HepG2 (cell line): ENCODE measurements around the gene SFXN5. TPM values are rescaled to one million over a fixed set of nuclear protein-coding genes. Genes with fewer than 3 reads are reported as not detected.

Experiments used
- BRCA1 ChIP-seq: sonication (generic); formaldehyde crosslinking; IDR thresholded peaks from 2 replicates; pipeline ENCODE4 v1.4.0; 2020; ENCODE audit warnings: missing genetic modification reagents
- EHMT2 ChIP-seq: fragments of 200-600 bp; sonication (generic); IDR thresholded peaks from 2 replicates; pipeline ENCODE4 v1.7.0; 2017; ENCODE audit warnings: antibody characterized with exemption, low read depth, low read length, borderline replicate concordance
- EZH2 ChIP-seq: conservative IDR thresholded peaks from 2 replicates; pipeline ENCODE4 v1.6.1; 2012; ENCODE audit warnings: mild to moderate bottlenecking, low read depth, low read length, moderate library complexity
- FOXA3 ChIP-seq: IDR thresholded peaks from 2 replicates; pipeline ENCODE4 v1.6.1; 2016; ENCODE audit warnings: missing genetic modification reagents, missing compliant biosample characterization
- FOXC1 ChIP-seq: sonication (generic); formaldehyde crosslinking; IDR thresholded peaks from 2 replicates; pipeline ENCODE4 v1.8.0; 2022; ENCODE audit warnings: mild to moderate bottlenecking, missing genetic modification reagents, borderline replicate concordance
- HIVEP1 ChIP-seq: sonication (generic); formaldehyde crosslinking; IDR thresholded peaks from 2 replicates; pipeline ENCODE4 v1.4.0; 2020; ENCODE audit warnings: mild to moderate bottlenecking, missing genetic modification reagents
- JUND ChIP-seq: sonication (generic); formaldehyde crosslinking; IDR thresholded peaks from 2 replicates; pipeline ENCODE4 v1.8.0; 2022; ENCODE audit warnings: mild to moderate bottlenecking, missing genetic modification reagents
- KAT2B ChIP-seq: fragments of 150-350 bp; IDR thresholded peaks from 2 replicates; pipeline ENCODE4 v1.6.1; 2014; ENCODE audit warnings: low read depth, low read length, borderline replicate concordance
- MBNL3 ChIP-seq: fragments of 250-450 bp; sonication (Bioruptor Pico); conservative IDR thresholded peaks from 2 replicates; pipeline ENCODE4 v1.8.0; 2022; ENCODE audit warnings: mild to moderate bottlenecking, inconsistent platforms
- PHB2 ChIP-seq: fragments of 450-650 bp; IDR thresholded peaks from 2 replicates; pipeline ENCODE4 v1.6.1; 2018; ENCODE audit not compliant: partially characterized antibody
- POLR2A ChIP-seq, 2 experiments: IDR thresholded peaks; 2 replicates each; pipeline ENCODE4 v1.6.1; 2011; ENCODE audit warnings: low read depth in 2 of 2, low read length in 2 of 2, mild to moderate bottlenecking in 1 of 2, moderate library complexity in 1 of 2; ENCODE audit not compliant: insufficient read depth in 1 of 2
- SMARCC2 ChIP-seq: fragments of 450-650 bp; IDR thresholded peaks from 2 replicates; pipeline ENCODE4 v1.6.1; 2017; ENCODE audit warnings: antibody characterized with exemption, mild to moderate bottlenecking
- TCF12 ChIP-seq, 2 experiments: fragments of 450-650 bp in 1 of 2; sonication (generic) in 1 of 2; formaldehyde crosslinking in 1 of 2; IDR thresholded peaks; 2 replicates each; pipeline versions ENCODE4 v1.6.1 to v1.8.0; 2017 to 2022; ENCODE audit warnings: antibody characterized with exemption in 1 of 2, mild to moderate bottlenecking in 1 of 2, missing genetic modification reagents in 1 of 2, moderate library complexity in 1 of 2
- ZNF138 ChIP-seq: sonication (generic); formaldehyde crosslinking; IDR thresholded peaks from 2 replicates; pipeline ENCODE4 v1.5.0; 2020; ENCODE audit warnings: mild to moderate bottlenecking, low read depth, missing genetic modification reagents
- ZNF343 ChIP-seq: sonication (generic); formaldehyde crosslinking; IDR thresholded peaks from 2 replicates; pipeline ENCODE4 v1.4.0; 2020; ENCODE audit warnings: mild to moderate bottlenecking, missing genetic modification reagents
- ZNF484 ChIP-seq: sonication (generic); formaldehyde crosslinking; IDR thresholded peaks from 2 replicates; pipeline ENCODE4 v1.5.1; 2020; ENCODE audit warnings: mild to moderate bottlenecking, low read depth, missing genetic modification reagents, borderline replicate concordance
- ZNF839 ChIP-seq: sonication (generic); formaldehyde crosslinking; IDR thresholded peaks from 2 replicates; pipeline ENCODE4 v1.4.0; 2020; ENCODE audit warnings: missing genetic modification reagents, mild to moderate bottlenecking, borderline replicate concordance
- ZNF878 ChIP-seq: sonication (generic); formaldehyde crosslinking; IDR thresholded peaks from 2 replicates; pipeline ENCODE4 v1.8.1; 2023; ENCODE audit warnings: mild to moderate bottlenecking, missing genetic modification reagents, moderate library complexity
- ZSCAN12 ChIP-seq: sonication (generic); formaldehyde crosslinking; IDR thresholded peaks from 2 replicates; pipeline ENCODE4 v1.9.0; 2021; ENCODE audit warnings: mild to moderate bottlenecking, missing genetic modification reagents
- polyA plus RNA-seq, 8 experiments: library from polyadenylated mRNA; depleted of rRNA in 3 of 8; stranded (reverse) in 7 of 8; unstranded in 1 of 8; fragments of >200 nt; fragmentation: Illumina TruSeq in 4 of 8; extraction: Trizol in 4 of 8; gene quantifications; 2 replicates each; pipeline versions ENCODE4 v1.2.1 to v1.2.3, GENCODE V29; 2011 to 2016; ENCODE audit warnings: low read depth in 4 of 8, missing spikeins in 1 of 8, mixed read lengths in 1 of 8; ENCODE audit not compliant: insufficient read depth in 1 of 8
- total RNA-seq, 5 experiments: library from RNA; depleted of rRNA; stranded (reverse); fragments of >200 nt; fragmentation: Illumina TruSeq; extraction: Trizol; gene quantifications; 2 replicates each; pipeline ENCODE4 v1.2.3, GENCODE V29; 2016; ENCODE audit warnings: low read depth in 1 of 5
- TF ChIP-seq, protein P1 (sequence below): sonication (generic); formaldehyde crosslinking; IDR thresholded peaks from 2 replicates; pipeline ENCODE4 v1.4.0; 2020; ENCODE audit warnings: low read depth, missing genetic modification reagents
- TF ChIP-seq, protein P2 (sequence below): sonication (generic); formaldehyde crosslinking; IDR thresholded peaks from 2 replicates; pipeline ENCODE4 v1.4.0; 2020; ENCODE audit warnings: missing genetic modification reagents, borderline replicate concordance

Gene SFXN5
- total and polyA plus RNA-seq, 2 of the 13 experiments (the other 11 are each of a cell fraction or from before 2014, with no cell fraction given) = 34.9 to 37.4 TPM

DNA sequence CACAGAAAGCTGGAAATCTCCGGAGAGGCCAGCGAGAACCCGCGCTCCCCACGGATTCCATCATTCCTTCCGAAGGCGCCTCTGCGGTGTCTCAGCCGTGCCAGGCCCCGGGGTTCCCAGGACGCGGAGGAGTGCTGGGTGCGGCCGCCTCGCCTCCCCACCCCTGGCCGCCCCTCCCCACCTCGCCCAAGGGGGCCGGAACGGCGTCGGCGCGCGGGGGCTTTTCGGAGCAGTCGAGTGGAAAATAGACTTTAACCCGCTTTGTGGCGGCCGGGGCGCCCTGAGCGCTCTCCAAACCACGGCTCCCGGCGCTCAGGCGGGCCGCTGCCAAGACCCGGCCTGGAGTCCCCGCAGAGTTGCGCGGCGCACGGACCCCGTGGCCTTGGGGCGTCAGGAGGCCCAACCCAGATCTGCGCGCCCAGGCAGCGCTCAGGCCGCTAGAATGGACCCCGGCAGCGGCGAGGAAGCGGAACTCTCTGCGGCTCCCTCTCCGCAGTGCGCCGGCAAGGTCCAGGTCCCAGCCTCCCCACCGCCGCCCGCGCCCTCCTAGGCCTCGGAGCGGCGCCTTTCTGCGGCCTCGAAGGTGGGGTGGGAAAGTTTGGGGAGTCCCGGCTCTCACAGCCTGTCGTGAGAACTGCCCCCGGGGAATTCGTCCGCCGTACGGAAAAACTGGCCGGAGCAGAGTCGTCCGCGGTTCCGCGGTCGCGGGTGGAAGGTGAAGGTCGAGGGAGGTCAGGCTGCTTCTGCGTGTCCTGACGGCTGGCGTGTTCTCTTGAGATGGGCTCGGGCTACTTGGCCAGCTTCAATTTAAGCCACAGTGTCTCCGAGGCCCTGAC is 155.4 kb downstream of the SFXN5 start (continued):
- TF ChIP-seq, protein P1, sequence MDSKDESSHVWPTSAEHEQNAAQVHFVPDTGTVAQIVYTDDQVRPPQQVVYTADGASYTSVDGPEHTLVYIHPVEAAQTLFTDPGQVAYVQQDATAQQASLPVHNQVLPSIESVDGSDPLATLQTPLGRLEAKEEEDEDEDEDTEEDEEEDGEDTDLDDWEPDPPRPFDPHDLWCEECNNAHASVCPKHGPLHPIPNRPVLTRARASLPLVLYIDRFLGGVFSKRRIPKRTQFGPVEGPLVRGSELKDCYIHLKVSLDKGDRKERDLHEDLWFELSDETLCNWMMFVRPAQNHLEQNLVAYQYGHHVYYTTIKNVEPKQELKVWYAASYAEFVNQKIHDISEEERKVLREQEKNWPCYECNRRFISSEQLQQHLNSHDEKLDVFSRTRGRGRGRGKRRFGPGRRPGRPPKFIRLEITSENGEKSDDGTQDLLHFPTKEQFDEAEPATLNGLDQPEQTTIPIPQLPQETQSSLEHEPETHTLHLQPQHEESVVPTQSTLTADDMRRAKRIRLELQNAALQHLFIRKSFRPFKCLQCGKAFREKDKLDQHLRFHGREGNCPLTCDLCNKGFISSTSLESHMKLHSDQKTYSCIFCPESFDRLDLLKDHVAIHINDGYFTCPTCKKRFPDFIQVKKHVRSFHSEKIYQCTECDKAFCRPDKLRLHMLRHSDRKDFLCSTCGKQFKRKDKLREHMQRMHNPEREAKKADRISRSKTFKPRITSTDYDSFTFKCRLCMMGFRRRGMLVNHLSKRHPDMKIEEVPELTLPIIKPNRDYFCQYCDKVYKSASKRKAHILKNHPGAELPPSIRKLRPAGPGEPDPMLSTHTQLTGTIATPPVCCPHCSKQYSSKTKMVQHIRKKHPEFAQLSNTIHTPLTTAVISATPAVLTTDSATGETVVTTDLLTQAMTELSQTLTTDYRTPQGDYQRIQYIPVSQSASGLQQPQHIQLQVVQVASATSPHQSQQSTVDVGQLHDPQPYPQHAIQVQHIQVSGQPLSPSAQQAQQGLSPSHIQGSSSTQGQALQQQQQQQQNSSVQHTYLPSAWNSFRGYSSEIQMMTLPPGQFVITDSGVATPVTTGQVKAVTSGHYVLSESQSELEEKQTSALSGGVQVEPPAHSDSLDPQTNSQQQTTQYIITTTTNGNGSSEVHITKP = no peak
- TF ChIP-seq ZNF839 (CRISPR knock-in tag) (no peak), ZNF138 (CRISPR knock-in tag) (peak; percentile 46; the same call in 1 of the 2 replicates), HIVEP1 (CRISPR knock-in tag) (peak; percentile 70; the same call in 1 of the 2 replicates), KAT2B (no peak), PHB2 (no peak), ZNF484 (no peak), MBNL3 (CRISPR knock-in tag) (no peak), JUND (CRISPR knock-in tag) (no peak), SMARCC2 (no peak), ZNF878 (CRISPR knock-in tag) (no peak), EZH2 (no peak; the same call in 1 of the 2 replicates), POLR2A (IDR thresholded peaks at IDR 0.05; ENCODE audit: insufficient read depth in 1 of 2, low read depth in 2 of 2, low read length in 2 of 2) (no peak), FOXC1 (CRISPR knock-in tag) (peak; percentile 80; the same call in 1 of the 2 replicates), ZNF343 (CRISPR knock-in tag) (no peak), FOXA3 (CRISPR knock-in tag) (no peak; the same call in 1 of the 2 replicates), BRCA1 (CRISPR knock-in tag) (no peak), ZSCAN12 (CRISPR knock-in tag) (no peak), EHMT2 (no peak), TCF12 (IDR thresholded peaks at IDR 0.05) (no peak), TCF12 (CRISPR knock-in tag; IDR thresholded peaks at IDR 0.05) (0 out of 2 replicates have a peak, but pooled peaks have one; percentile 53)
- TF ChIP-seq, protein P2, sequence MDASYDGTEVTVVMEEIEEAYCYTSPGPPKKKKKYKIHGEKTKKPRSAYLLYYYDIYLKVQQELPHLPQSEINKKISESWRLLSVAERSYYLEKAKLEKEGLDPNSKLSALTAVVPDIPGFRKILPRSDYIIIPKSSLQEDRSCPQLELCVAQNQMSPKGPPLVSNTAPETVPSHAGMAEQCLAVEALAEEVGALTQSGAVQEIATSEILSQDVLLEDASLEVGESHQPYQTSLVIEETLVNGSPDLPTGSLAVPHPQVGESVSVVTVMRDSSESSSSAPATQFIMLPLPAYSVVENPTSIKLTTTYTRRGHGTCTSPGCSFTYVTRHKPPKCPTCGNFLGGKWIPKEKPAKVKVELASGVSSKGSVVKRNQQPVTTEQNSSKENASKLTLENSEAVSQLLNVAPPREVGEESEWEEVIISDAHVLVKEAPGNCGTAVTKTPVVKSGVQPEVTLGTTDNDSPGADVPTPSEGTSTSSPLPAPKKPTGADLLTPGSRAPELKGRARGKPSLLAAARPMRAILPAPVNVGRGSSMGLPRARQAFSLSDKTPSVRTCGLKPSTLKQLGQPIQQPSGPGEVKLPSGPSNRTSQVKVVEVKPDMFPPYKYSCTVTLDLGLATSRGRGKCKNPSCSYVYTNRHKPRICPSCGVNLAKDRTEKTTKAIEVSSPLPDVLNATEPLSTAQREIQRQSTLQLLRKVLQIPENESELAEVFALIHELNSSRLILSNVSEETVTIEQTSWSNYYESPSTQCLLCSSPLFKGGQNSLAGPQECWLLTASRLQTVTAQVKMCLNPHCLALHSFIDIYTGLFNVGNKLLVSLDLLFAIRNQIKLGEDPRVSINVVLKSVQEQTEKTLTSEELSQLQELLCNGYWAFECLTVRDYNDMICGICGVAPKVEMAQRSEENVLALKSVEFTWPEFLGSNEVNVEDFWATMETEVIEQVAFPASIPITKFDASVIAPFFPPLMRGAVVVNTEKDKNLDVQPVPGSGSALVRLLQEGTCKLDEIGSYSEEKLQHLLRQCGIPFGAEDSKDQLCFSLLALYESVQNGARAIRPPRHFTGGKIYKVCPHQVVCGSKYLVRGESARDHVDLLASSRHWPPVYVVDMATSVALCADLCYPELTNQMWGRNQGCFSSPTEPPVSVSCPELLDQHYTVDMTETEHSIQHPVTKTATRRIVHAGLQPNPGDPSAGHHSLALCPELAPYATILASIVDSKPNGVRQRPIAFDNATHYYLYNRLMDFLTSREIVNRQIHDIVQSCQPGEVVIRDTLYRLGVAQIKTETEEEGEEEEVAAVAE (CRISPR knock-in tag) = no peak
